H9 (cell line): ENCODE measurements around the gene TMEM108. TPM values are rescaled to one million over a fixed set of nuclear protein-coding genes. Genes with fewer than 3 reads are reported as not detected.

Experiments used
- DNase-seq: peaks from one replicate; pipeline ENCODE4 v3.0.0-alpha.2; 2017
- H2AFZ ChIP-seq: one replicate; pipeline ENCODE4 v1.6.1; 2013; ENCODE audit warnings: mild to moderate bottlenecking, low read length, control low read depth, moderate library complexity
- H2AK5ac ChIP-seq: 2 replicates; pipeline ENCODE4 v1.6.1; 2013; ENCODE audit warnings: low read length, control low read depth, mixed read lengths; ENCODE audit not compliant: insufficient read length
- H2BK120ac ChIP-seq: one replicate; pipeline ENCODE4 v1.6.1; 2013; ENCODE audit warnings: low read depth, mild to moderate bottlenecking, low read length, control low read depth, inconsistent platforms; ENCODE audit not compliant: poor library complexity, severe bottlenecking
- H2BK12ac ChIP-seq: 2 replicates; pipeline ENCODE4 v1.6.1; 2013; ENCODE audit warnings: low read length, control low read depth, mixed read lengths, low read depth; ENCODE audit not compliant: insufficient read length
- H2BK15ac ChIP-seq: 2 replicates; pipeline ENCODE4 v1.6.1; 2013; ENCODE audit warnings: low read depth, low read length, control low read depth
- H2BK20ac ChIP-seq: one replicate; pipeline ENCODE4 v1.6.1; 2013; ENCODE audit warnings: low read depth, mild to moderate bottlenecking, low read length, control low read depth, inconsistent platforms; ENCODE audit not compliant: poor library complexity, severe bottlenecking
- H2BK5ac ChIP-seq: 2 replicates; pipeline ENCODE4 v1.6.1; 2013; ENCODE audit warnings: low read length, control low read depth, mixed read lengths; ENCODE audit not compliant: insufficient read length
- H3K14ac ChIP-seq: 2 replicates; pipeline ENCODE4 v1.6.1; 2013; ENCODE audit warnings: low read length, control low read depth; ENCODE audit not compliant: insufficient read depth
- H3K18ac ChIP-seq: 2 replicates; pipeline ENCODE4 v1.6.1; 2013; ENCODE audit warnings: low read depth, mild to moderate bottlenecking, mixed read lengths, low read length, control low read depth; ENCODE audit not compliant: insufficient read length
- H3K23ac ChIP-seq: 2 replicates; pipeline ENCODE4 v1.6.1; 2013; ENCODE audit warnings: low read length, control low read depth, mixed read lengths, low read depth; ENCODE audit not compliant: insufficient read length
- H3K23me2 ChIP-seq: 2 replicates; pipeline ENCODE4 v1.6.1; 2013; ENCODE audit warnings: low read depth, mild to moderate bottlenecking, mixed read lengths, low read length, control low read depth; ENCODE audit not compliant: insufficient read length, poor library complexity, severe bottlenecking
- H3K27ac ChIP-seq: 2 replicates; pipeline ENCODE4 v1.5.1; 2013; ENCODE audit warnings: low read length, control low read depth, mixed read lengths, low read depth; ENCODE audit not compliant: insufficient read length
- H3K27me3 ChIP-seq: 2 replicates; pipeline ENCODE4 v1.6.1; 2013; ENCODE audit warnings: low read length, control low read depth, inconsistent platforms; ENCODE audit not compliant: insufficient read depth
- H3K4ac ChIP-seq: 2 replicates; pipeline ENCODE4 v1.6.1; 2013; ENCODE audit warnings: low read depth, mild to moderate bottlenecking, control low read depth, inconsistent platforms, low read length, moderate library complexity
- H3K4me1 ChIP-seq: 2 replicates; pipeline ENCODE4 v1.6.1; 2013; ENCODE audit warnings: low read length, control low read depth, inconsistent platforms; ENCODE audit not compliant: insufficient read depth
- H3K4me2 ChIP-seq: 2 replicates; pipeline ENCODE4 v1.6.1; 2013; ENCODE audit warnings: low read length, control low read depth, mixed read lengths; ENCODE audit not compliant: insufficient read length, insufficient read depth
- H3K56ac ChIP-seq: 2 replicates; pipeline ENCODE4 v1.6.1; 2013; ENCODE audit warnings: low read depth, mild to moderate bottlenecking, mixed read lengths, low read length, control low read depth; ENCODE audit not compliant: insufficient read length
- H3K79me1 ChIP-seq: 2 replicates; pipeline ENCODE4 v1.6.1; 2013; ENCODE audit warnings: low read depth, mild to moderate bottlenecking, moderate library complexity, low read length, control low read depth, inconsistent platforms; ENCODE audit not compliant: insufficient read depth, poor library complexity, severe bottlenecking
- H3K79me2 ChIP-seq: 2 replicates; pipeline ENCODE4 v1.6.1; 2013; ENCODE audit warnings: low read length, control low read depth, inconsistent platforms; ENCODE audit not compliant: insufficient read depth
- H3K9ac ChIP-seq: 2 replicates; pipeline ENCODE4 v1.6.1; 2013; ENCODE audit warnings: low read length, control low read depth, mixed read lengths; ENCODE audit not compliant: insufficient read length; ENCODE audit errors: extremely low read depth
- H3K9me3 ChIP-seq: one replicate; pipeline ENCODE4 v1.6.1; 2013; ENCODE audit warnings: low read depth, low read length, inconsistent platforms; ENCODE audit not compliant: control insufficient read depth
- H3T11ph ChIP-seq: one replicate; pipeline ENCODE4 v1.6.1; 2013; ENCODE audit warnings: mild to moderate bottlenecking, low read length, control low read depth, inconsistent platforms
- H4K20me1 ChIP-seq: one replicate; pipeline ENCODE4 v1.6.1; 2013; ENCODE audit not compliant: control insufficient read depth, insufficient read length, insufficient read depth
- H4K5ac ChIP-seq: 2 replicates; pipeline ENCODE4 v1.6.1; 2013; ENCODE audit warnings: low read depth, mild to moderate bottlenecking, mixed read lengths, low read length, control low read depth; ENCODE audit not compliant: insufficient read length
- H4K8ac ChIP-seq: replicated peaks from 2 replicates; pipeline ENCODE4 v1.6.1; 2013; ENCODE audit warnings: low read length, control low read depth, mixed read lengths, low read depth; ENCODE audit not compliant: insufficient read length
- H4K91ac ChIP-seq: 2 replicates; pipeline ENCODE4 v1.6.1; 2013; ENCODE audit warnings: low read depth, mild to moderate bottlenecking, moderate library complexity, mixed read lengths, low read length, control low read depth; ENCODE audit not compliant: insufficient read length
- H3K27ac Mint-ChIP-seq, 3 experiments: 2 replicates in 2 of 3; 3 replicates in 1 of 3; pipeline ENCODE4 v1.8.0; 2020 to 2021; ENCODE audit warnings: mixed read lengths in 3 of 3, mild to moderate bottlenecking in 1 of 3, moderate library complexity in 1 of 3
- H3K27me3 Mint-ChIP-seq: 2 replicates; pipeline ENCODE4 v1.8.0; 2021; ENCODE audit warnings: low read depth, mild to moderate bottlenecking, moderate library complexity, mixed read lengths
- H3K36me3 Mint-ChIP-seq, 3 experiments: 2 replicates in 2 of 3; 3 replicates in 1 of 3; pipeline ENCODE4 v1.8.0; 2020 to 2021; ENCODE audit warnings: low read depth in 3 of 3, mixed read lengths in 3 of 3; ENCODE audit not compliant: insufficient read depth in 1 of 3
- H3K4me1 Mint-ChIP-seq, 2 experiments: 2 replicates each; pipeline ENCODE4 v1.8.0; 2020; ENCODE audit warnings: mixed read lengths in 2 of 2
- H3K4me3 Mint-ChIP-seq, 2 experiments: 2 replicates in 1 of 2; 3 replicates in 1 of 2; pipeline ENCODE4 v1.8.0; 2020 to 2021; ENCODE audit warnings: mild to moderate bottlenecking in 2 of 2, mixed read lengths in 2 of 2, moderate library complexity in 1 of 2
- H3K9me3 Mint-ChIP-seq, 2 experiments: 2 replicates in 1 of 2; 3 replicates in 1 of 2; pipeline ENCODE4 v1.8.0; 2020; ENCODE audit warnings: mild to moderate bottlenecking in 2 of 2, mixed read lengths in 2 of 2, moderate library complexity in 1 of 2
- WGBS: extraction: QIAGEN DNeasy Blood & Tissue Kit; methylation state at CpG from one replicate; pipeline ENCODE4 v1.1.7; 2013; ENCODE audit warnings: missing lambda C conversion rate, low lambda C conversion rate, mixed read lengths; ENCODE audit not compliant: insufficient read length; ENCODE audit errors: extremely low coverage; 5-methylcytosine and 5-hydroxymethylcytosine counted together
- total RNA-seq: library from RNA; stranded (reverse); gene quantifications from 2 replicates; pipeline ENCODE4 v1.2.1, GENCODE V29; 2021
- TF ChIP-seq, protein P1 (sequence below): fragments of 200-600 bp; sonication (generic); conservative IDR thresholded peaks from 3 replicates; pipeline ENCODE4 v1.8.0; 2021; ENCODE audit warnings: antibody characterized with exemption, mild to moderate bottlenecking

The TMEM108 gene
- total RNA-seq, 1 experiment from 2014 or later: 5.0 TPM

DNA sequence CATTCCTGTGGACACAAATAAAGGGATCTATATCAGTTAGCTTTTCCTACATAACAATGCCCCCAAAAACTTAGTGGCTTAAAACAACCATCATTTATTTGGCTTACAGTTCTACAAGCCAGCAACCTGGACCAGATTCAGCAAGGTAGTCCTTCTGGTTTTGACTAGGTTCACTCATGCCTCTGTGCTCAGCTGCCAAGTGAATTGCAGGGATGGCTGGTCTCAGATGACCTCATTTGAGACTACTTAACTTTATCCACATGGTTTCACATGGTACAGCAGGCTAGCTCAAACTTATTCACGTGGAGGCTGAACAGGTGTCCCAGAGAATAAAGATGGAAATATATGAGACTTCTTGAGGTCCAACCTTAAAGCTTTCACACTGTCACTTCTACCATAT is 242.4 kb downstream of the TMEM108 start:
- Histone ChIP-seq H3K23me2 (no peaks in the 10 kb centered on the region), H2AK5ac (no peak overlapping the region), H3K18ac (no peak overlapping the region), H4K5ac (no peak overlapping the region), H3K4me2 (no peak overlapping the region), H2AFZ (no peak overlapping the region), H3K23ac (no peak overlapping the region), H2BK5ac (no peak overlapping the region), H3K14ac (no peak overlapping the region), H3K4ac (no peak overlapping the region), H3K9ac (no peak overlapping the region), H4K91ac (no peak overlapping the region), H2BK20ac (no peak overlapping the region), H3K27ac (no peak overlapping the region), H4K20me1 (no peaks in the 10 kb centered on the region), H3T11ph (no peak overlapping the region), H3K9me3 (no peaks in the 10 kb centered on the region), H3K79me1 (no peaks in the 10 kb centered on the region), H3K27me3 (no peaks in the 10 kb centered on the region), H2BK120ac (no peak overlapping the region), H2BK12ac (no peak overlapping the region), H3K56ac (no peak overlapping the region), H3K79me2 (no peaks in the 10 kb centered on the region), H4K8ac (no peak overlapping the region), H3K4me1 (no peaks in the 10 kb centered on the region), H2BK15ac (no peak overlapping the region)
- WGBS: no CpG with 5 or more reads among the region's 1 CpG
- no peak for DNase-seq
- TF ChIP-seq, protein P1, sequence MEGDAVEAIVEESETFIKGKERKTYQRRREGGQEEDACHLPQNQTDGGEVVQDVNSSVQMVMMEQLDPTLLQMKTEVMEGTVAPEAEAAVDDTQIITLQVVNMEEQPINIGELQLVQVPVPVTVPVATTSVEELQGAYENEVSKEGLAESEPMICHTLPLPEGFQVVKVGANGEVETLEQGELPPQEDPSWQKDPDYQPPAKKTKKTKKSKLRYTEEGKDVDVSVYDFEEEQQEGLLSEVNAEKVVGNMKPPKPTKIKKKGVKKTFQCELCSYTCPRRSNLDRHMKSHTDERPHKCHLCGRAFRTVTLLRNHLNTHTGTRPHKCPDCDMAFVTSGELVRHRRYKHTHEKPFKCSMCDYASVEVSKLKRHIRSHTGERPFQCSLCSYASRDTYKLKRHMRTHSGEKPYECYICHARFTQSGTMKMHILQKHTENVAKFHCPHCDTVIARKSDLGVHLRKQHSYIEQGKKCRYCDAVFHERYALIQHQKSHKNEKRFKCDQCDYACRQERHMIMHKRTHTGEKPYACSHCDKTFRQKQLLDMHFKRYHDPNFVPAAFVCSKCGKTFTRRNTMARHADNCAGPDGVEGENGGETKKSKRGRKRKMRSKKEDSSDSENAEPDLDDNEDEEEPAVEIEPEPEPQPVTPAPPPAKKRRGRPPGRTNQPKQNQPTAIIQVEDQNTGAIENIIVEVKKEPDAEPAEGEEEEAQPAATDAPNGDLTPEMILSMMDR: no peak
- Mint-ChIP-seq H3K27me3 (no peaks in the 10 kb centered on the region), H3K27ac (no peak overlapping the region; a peak in 1 of 7 replicates), H3K4me1 (peaks cover 30 to 39% of the 10 kb centered on the region in 2 experiments), H3K9me3 (no peaks in the 10 kb centered on the region), H3K36me3 (no peaks in the 10 kb centered on the region), H3K4me3 (no peak overlapping the region)
